ENCODE results near the gene FOXS1. TPM values are rescaled to one million over a fixed set of nuclear protein-coding genes. Genes with fewer than 3 reads are reported as not detected.

The FOXS1 gene
- total RNA-seq, 1 experiment from 2014 or later: 0.22 TPM

- Histone ChIP-seq H3K23ac (ENCODE audit: insufficient read length, low read depth, low read length) (no peak overlapping the region), H3K56ac (ENCODE audit: insufficient read length, low read depth, low read length) (no peak overlapping the region), H2BK15ac (ENCODE audit: low read depth, low read length) (no peak overlapping the region), H3K18ac (ENCODE audit: insufficient read length, low read depth, low read length) (no peak overlapping the region), H4K8ac (replicated peaks; ENCODE audit: insufficient read length, low read depth, low read length) (no peak overlapping the region), H2BK12ac (ENCODE audit: insufficient read length, low read depth, low read length) (no peak overlapping the region), H3K4me1 (ENCODE audit: insufficient read depth, low read length) (no peaks in the 10 kb centered on the region; the same call in 1 of the 2 replicates), H3T11ph (ENCODE audit: low read length) (no peak overlapping the region), H3K4me2 (ENCODE audit: insufficient read depth, insufficient read length, low read length) (no peak overlapping the region), H2BK120ac (ENCODE audit: low read depth, low read length, poor library complexity, severe bottlenecking) (no peak overlapping the region), H3K9me3 (ENCODE audit: control insufficient read depth, low read depth, low read length) (no peaks in the 10 kb centered on the region), H2BK5ac (ENCODE audit: insufficient read length, low read length) (no peak overlapping the region), H3K79me1 (ENCODE audit: insufficient read depth, low read depth, low read length, poor library complexity, severe bottlenecking) (no peaks in the 10 kb centered on the region), H2BK20ac (ENCODE audit: low read depth, low read length, poor library complexity, severe bottlenecking) (no peak overlapping the region), H2AFZ (ENCODE audit: low read length) (no peak overlapping the region), H3K4ac (ENCODE audit: low read depth, low read length) (no peak overlapping the region), H4K20me1 (ENCODE audit: control insufficient read depth, insufficient read depth, insufficient read length) (no peaks in the 10 kb centered on the region), H3K27ac (ENCODE audit: insufficient read length, low read depth, low read length) (no peak overlapping the region), H3K27me3 (ENCODE audit: insufficient read depth, low read length) (no peaks in the 10 kb centered on the region), H3K23me2 (ENCODE audit: insufficient read length, low read depth, low read length, poor library complexity, severe bottlenecking) (no peaks in the 10 kb centered on the region), H2AK5ac (ENCODE audit: insufficient read length, low read length) (no peak overlapping the region), H3K9ac (ENCODE audit: extremely low read depth, insufficient read length, low read length) (no peak overlapping the region), H4K91ac (ENCODE audit: insufficient read length, low read depth, low read length) (no peak overlapping the region), H3K79me2 (ENCODE audit: insufficient read depth, low read length) (no peaks in the 10 kb centered on the region), H3K14ac (ENCODE audit: insufficient read depth, low read length) (no peak overlapping the region), H4K5ac (ENCODE audit: insufficient read length, low read depth, low read length) (no peak overlapping the region)
- Mint-ChIP-seq H3K27ac (no peak overlapping the region; a peak in 1 of 7 replicates), H3K27me3 (ENCODE audit: low read depth) (peaks cover 10% of the 10 kb centered on the region), H3K4me3 (no peak overlapping the region), H3K9me3 (no peaks in the 10 kb centered on the region), H3K36me3 (ENCODE audit: insufficient read depth in 1 of 3, low read depth in 3 of 3) (no peaks in the 10 kb centered on the region), H3K4me1 (peaks cover 28 to 29% of the 10 kb centered on the region in 2 experiments)
- DNase-seq: no peak
- no peak for TF ChIP-seq CTCF (conservative IDR thresholded peaks at IDR 0.05)
- no CpG with 5 or more reads among the region's 6 CpGs for WGBS (ENCODE audit: extremely low coverage, insufficient read length, low lambda C conversion rate)
These were observed 2.1 kb downstream of the FOXS1 start for GRCh38 chr20:31843288-31843687.
